HG03135 (cell line): Measurements from ENCODE around the gene TOMM5.
A peak's percentile ranks its signal among the peaks of the same experiment; 100 is the strongest.
"Not testable (repeated sequence)": the region's sequence is repeated elsewhere in the genome, so short reads cannot be mapped to it uniquely, and the experiment has no call there.

ENCODE experiments used
- ATAC-seq: cut with Tn5 transposase; IDR thresholded peaks from one replicate; pipeline ENCODE4 v1.9.1; 2021; ENCODE audit warnings: mild to moderate bottlenecking, moderate library complexity; ENCODE audit not compliant: unreplicated experiment

The TOMM5 gene

GRCh38 chr9:37617161-37617560, 24.8 kb upstream of the TOMM5 start:
- no peak for ATAC-seq

- ATAC-seq = no peak
Measured at GRCh38 chr9:37611961-37612360, 19.6 kb upstream of the TOMM5 start.

- ATAC-seq = no peak
Measured at GRCh38 chr9:37611014-37611413, 18.6 kb upstream of the TOMM5 start.

GRCh38 chr9:37609735-37610397, 17.5 kb upstream of the TOMM5 start:
- ATAC-seq = no peak

GRCh38 chr9:37608250-37608649, 15.9 kb upstream of the TOMM5 start:
- no peak for ATAC-seq

GRCh38 chr9:37604296-37604695, 11.9 kb upstream of the TOMM5 start:
- no peak for ATAC-seq

GRCh38 chr9:37602817-37603216, 10.4 kb upstream of the TOMM5 start:
- no peak for ATAC-seq

GRCh38 chr9:37602061-37602460, 9.7 kb upstream of the TOMM5 start:
- not testable (repeated sequence) for ATAC-seq

- no peak for ATAC-seq
Measured at GRCh38 chr9:37596504-37596903, 4.1 kb upstream of the TOMM5 start.

GRCh38 chr9:37593883-37594448, 1.6 kb upstream of the TOMM5 start:
- ATAC-seq = no peak

GRCh38 chr9:37587521-37587920, 4.9 kb downstream of the TOMM5 start:
- ATAC-seq = no peak

GRCh38 chr9:37583522-37584121, 8.8 kb downstream of the TOMM5 start:
- ATAC-seq = no peak

GRCh38 chr9:37582548-37583157, 9.7 kb downstream of the TOMM5 start:
- no peak for ATAC-seq

- peak; percentile 64 for ATAC-seq
Measured at GRCh38 chr9:37575921-37576721, 16.3 kb downstream of the TOMM5 start, which contains the start of gene FBXO10. TSS of gene FBXO10 (minus strand) at chr9:37576380. CDS start at chr9:37541768, 34,612 bp downstream.

GRCh38 chr9:37575511-37575914, 16.9 kb downstream of the TOMM5 start:
- ATAC-seq = peak; percentile 33

- no peak for ATAC-seq
Measured at GRCh38 chr9:37575001-37575400, 17.4 kb downstream of the TOMM5 start.

GRCh38 chr9:37574241-37574721, 18.1 kb downstream of the TOMM5 start:
- no peak for ATAC-seq

GRCh38 chr9:37571282-37571681, 21.1 kb downstream of the TOMM5 start:
- ATAC-seq = no peak

GRCh38 chr9:37566716-37567115, 25.7 kb downstream of the TOMM5 start:
- ATAC-seq = no peak

- ATAC-seq = no peak
Measured at GRCh38 chr9:37565661-37566618, 26.5 kb downstream of the TOMM5 start.
